NT2/D1 (cell line): Measurements from ENCODE around the gene GSTM5.
"Not testable (repeated sequence)": the region's sequence is repeated elsewhere in the genome, so short reads cannot be mapped to it uniquely, and the experiment has no call there.

ENCODE experiments used
- DNase-seq: peaks from one replicate; pipeline ENCODE4 v3.0.0-alpha.2; 2011; ENCODE audit warnings: low read depth, low spot score
- H3K27me3 ChIP-seq: 2 replicates; pipeline ENCODE4 v1.6.0; 2011; ENCODE audit warnings: mild to moderate bottlenecking; ENCODE audit not compliant: insufficient read length, insufficient read depth
- H3K36me3 ChIP-seq: 2 replicates; pipeline ENCODE4 v1.6.1; 2011; ENCODE audit warnings: mild to moderate bottlenecking, low read length, mixed read lengths; ENCODE audit not compliant: insufficient read depth, insufficient read length
- H3K4me1 ChIP-seq: 2 replicates; pipeline ENCODE4 v1.5.1; 2011; ENCODE audit not compliant: insufficient read depth, insufficient read length
- H3K4me3 ChIP-seq: 2 replicates; pipeline ENCODE4 v1.5.1; 2011; ENCODE audit warnings: low read depth; ENCODE audit not compliant: insufficient read length
- H3K9ac ChIP-seq: 2 replicates; pipeline ENCODE4 v1.6.0; 2011; ENCODE audit warnings: low read depth; ENCODE audit not compliant: insufficient read length
- H3K9me3 ChIP-seq: 2 replicates; pipeline ENCODE4 v1.5.1; 2011; ENCODE audit warnings: mild to moderate bottlenecking, low read length; ENCODE audit not compliant: insufficient read depth
- SUZ12 ChIP-seq: IDR thresholded peaks from 2 replicates; pipeline ENCODE4 v1.6.1; 2011; ENCODE audit not compliant: insufficient read length, insufficient read depth; ENCODE audit errors: extremely low read depth
- YY1 ChIP-seq: IDR thresholded peaks from 2 replicates; pipeline ENCODE4 v1.6.1; 2011; ENCODE audit not compliant: insufficient read length, insufficient read depth
- ZNF274 ChIP-seq: IDR thresholded peaks from 2 replicates; pipeline ENCODE4 v1.6.1; 2011; ENCODE audit warnings: mild to moderate bottlenecking, low read depth, low read length

The GSTM5 gene

DNA sequence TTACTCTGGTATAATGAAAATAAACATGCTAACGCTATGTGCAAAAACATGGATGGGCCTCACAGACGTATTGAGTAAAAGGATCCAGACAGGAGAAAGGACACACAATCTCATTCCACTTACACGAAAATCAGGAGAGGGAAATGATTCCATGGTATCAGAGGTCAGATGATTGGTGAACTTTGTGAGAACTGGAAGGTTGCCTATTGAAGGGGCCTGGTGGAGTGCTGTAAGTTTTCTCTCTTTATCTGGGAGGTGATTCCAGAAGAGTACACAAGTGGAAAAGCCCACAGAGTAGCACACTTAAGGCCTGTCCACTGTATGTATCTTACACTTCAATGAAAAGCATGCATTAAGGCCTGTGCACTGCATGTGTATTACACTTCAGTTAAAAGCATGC, 34.6 kb upstream of the GSTM5 start:
- Histone ChIP-seq H3K27me3 (no peaks in the 10 kb centered on the region), H3K4me1 (no peaks in the 10 kb centered on the region), H3K9ac (no peak overlapping the region), H3K4me3 (no peak overlapping the region), H3K9me3 (no peaks in the 10 kb centered on the region), H3K36me3 (no peaks in the 10 kb centered on the region)
- TF ChIP-seq ZNF274 (no peak), SUZ12 (no peak), YY1 (no peak)
- no peak for DNase-seq

DNA sequence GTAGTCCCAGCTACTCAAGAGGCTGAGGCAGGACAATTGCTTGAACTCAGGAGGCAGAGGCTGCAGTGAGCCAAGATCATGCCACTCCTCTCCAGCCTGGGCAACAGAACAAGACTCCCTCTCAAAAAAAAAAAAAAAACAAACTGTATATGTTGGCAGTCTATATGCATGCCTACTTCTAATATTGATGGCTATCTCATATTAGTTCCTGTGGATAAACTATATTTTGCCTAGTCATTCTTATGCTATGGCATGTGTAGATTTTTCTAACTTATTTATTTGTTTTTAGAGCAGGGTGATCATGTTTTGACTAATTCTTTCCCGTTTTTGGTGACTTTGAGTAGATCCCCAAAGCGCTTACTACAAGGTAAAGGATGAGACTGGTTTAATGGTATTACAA, 33.4 kb upstream of the GSTM5 start:
- not testable (repeated sequence) for H3K36me3 ChIP-seq, H3K9me3 ChIP-seq, H3K27me3 ChIP-seq, DNase-seq, H3K4me1 ChIP-seq, H3K4me3 ChIP-seq, H3K9ac ChIP-seq

DNA sequence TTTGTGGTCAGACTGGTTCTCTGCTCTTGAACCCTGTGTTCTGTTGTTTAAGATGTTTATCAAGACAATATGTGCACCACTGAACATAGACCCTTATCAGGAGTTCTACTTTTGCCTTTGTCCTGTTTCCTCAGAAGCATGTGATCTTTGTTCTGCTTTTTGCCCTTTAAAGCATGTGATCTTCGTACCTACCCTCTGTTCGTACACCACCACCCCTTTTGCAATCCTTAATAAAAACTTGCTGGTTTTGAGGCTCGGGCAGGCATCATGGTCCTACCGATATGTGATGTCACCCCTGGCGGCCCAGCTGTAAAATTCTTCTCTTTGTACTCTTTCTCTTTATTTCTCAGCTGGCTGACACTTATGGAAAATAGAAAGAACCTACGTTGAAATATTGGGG, 27.3 kb upstream of the GSTM5 start:
- not testable (repeated sequence) for DNase-seq, H3K36me3 ChIP-seq, H3K4me3 ChIP-seq, H3K27me3 ChIP-seq, H3K9me3 ChIP-seq, H3K4me1 ChIP-seq, H3K9ac ChIP-seq

DNA sequence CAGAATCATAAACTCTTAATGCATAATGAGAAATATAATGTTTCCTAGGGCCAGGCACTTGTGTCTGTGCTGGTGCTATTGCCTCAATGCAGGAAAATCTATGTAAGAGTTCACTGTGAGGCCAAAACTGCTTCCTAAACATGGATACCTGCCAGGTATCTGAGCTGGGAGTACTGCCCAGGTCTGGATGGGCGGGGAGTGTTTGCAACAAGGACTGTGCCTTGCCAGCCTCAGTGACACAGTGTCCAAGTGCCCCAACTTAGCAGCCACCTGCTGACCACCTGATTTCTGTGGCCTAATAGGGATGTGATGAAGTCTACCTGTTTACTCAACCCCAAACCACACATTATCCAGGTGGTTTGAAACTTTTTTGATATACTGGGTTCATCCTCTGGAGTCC, 26.7 kb upstream of the GSTM5 start:
- H3K9ac ChIP-seq, H3K27me3 ChIP-seq, H3K9me3 ChIP-seq, H3K4me3 ChIP-seq, H3K4me1 ChIP-seq, DNase-seq: not testable (repeated sequence)
- peaks cover 12% of the 10 kb centered on the region for H3K36me3 ChIP-seq

DNA sequence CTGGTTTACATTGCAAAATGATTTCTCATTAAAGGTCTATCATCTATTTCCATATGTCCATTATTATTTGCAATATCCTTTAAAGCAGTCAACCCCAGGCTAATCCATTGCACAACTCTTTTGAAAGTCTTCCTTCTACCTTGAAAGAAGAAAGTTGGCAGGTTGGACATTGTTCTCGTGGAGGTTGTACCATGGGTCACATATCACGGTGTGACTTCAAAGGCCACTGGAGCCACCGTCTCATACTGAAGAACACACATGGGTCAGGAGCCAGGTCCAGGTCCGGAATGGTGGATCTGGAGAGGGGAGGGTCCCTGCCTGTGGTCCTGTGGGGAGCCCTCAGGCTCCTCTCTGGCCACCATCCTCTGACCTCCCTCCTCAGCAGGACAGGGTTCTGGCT, 26.2 kb upstream of the GSTM5 start:
- not testable (repeated sequence) for H3K4me3 ChIP-seq, H3K9ac ChIP-seq, H3K9me3 ChIP-seq, DNase-seq, H3K27me3 ChIP-seq, H3K4me1 ChIP-seq
- peaks cover 15% of the 10 kb centered on the region for H3K36me3 ChIP-seq

DNA sequence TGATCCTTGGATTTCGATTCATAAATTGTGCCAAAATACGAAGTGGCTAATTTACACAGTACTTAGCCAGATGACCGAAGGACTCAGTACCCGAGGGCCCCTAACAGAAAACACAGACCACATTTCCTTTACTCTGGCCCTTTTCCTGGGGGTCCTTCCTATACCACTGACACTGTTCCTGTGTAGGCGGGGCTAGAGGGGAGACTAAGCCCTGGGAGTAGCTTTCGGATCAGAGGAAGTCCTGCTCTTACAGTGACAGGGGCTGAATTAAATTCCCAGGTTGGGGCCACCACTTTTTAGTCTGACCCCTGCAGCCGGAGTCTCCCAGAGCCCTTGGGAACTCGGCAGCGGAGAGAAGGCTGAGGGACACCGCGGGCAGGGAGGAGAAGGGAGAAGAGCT, 24.9 kb upstream of the GSTM5 start:
- H3K4me3 ChIP-seq, result peak overlapping the region; percentile 31
- H3K4me1 ChIP-seq, H3K9me3 ChIP-seq, DNase-seq, H3K27me3 ChIP-seq: not testable (repeated sequence)
- H3K9ac ChIP-seq, result peak overlapping the region; percentile 85
- H3K36me3 ChIP-seq, result peaks cover 20% of the 10 kb centered on the region

DNA sequence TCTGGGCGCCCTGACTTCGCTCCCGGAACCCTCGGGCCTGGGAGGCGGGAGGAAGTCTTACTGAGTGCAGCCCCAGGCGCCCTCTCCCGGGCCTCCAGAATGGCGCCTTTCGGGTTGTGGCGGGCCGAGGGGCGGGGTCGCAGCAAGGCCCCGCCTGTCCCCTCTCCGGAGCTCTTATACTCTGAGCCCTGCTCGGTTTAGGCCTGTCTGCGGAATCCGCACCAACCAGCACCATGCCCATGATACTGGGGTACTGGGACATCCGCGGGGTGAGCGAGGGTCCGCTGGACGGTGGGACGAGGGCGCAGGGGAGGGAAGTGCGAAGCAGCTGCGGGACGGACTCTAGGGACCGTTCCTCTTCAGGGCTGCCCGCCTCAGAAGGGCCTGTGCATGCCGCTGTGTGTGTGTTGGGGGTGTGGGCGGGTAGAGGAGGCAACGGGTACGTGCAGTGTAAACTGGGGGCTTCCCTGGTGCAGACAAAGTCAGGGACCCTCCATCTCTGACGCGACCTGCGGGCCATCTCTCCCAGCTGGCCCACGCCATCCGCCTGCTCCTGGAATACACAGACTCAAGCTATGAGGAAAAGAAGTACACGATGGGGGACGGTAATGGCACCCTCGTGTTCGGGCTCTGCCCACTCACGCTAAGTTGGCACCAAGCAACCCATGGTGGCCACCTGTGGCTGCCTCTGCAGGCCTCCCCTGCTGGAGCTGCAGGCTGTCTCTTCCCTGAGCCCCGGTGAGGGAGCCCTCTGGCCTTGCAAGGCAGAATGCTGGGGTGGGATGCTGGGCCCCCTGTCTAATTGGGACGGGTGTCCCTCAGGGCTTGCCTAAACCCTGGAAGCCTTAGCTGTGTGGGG, 24.2 kb upstream of the GSTM5 start, which contains the start of gene GSTM1:
GSTM1 (plus strand) TSS at position 177 of the 859 bp plus-strand sequence; CDS start at position 234, 57 bp downstream.
- TF ChIP-seq SUZ12 (no peak), YY1 (no peak), ZNF274 (no peak)
- DNase-seq, result peak; percentile 52
- Histone ChIP-seq H3K27me3 (no peaks in the 10 kb centered on the region), H3K4me1 (no peaks in the 10 kb centered on the region), H3K9ac (peak within 1 kb of the TSS; percentile 89), H3K36me3 (peaks cover 20% of the 10 kb centered on the region), H3K9me3 (no peaks in the 10 kb centered on the region), H3K4me3 (peak within 1 kb of the TSS; percentile 73)

DNA sequence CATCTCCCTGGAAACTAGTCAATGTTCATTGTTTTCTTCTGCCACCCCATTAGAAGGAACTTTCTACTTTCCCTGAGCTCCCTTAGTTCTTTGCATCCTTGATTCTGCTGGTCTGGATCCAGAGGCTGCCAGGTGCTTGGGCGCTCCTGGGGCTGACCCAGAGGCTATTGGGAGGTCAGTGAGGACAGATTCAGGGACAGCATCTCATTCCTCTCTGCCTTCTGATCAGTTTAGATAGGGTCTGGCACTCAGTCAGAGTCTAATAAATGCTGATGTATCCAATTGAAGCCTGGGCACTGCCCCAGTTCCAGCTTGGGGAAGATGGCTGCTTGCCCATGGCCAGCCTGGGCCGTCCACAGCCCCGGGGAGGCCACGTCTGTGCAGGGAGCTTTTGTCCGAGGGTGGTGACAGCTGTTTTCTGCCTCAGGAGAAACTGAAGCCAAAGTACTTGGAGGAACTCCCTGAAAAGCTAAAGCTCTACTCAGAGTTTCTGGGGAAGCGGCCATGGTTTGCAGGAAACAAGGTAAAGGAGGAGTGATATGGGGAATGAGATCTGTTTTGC, 22.1 kb upstream of the GSTM5 start:
- TF ChIP-seq YY1, result no peak
- TF ChIP-seq SUZ12, result no peak
- no peak for TF ChIP-seq ZNF274
- Histone ChIP-seq H3K27me3 (no peaks in the 10 kb centered on the region), H3K9me3 (no peaks in the 10 kb centered on the region), H3K4me3 (no peak overlapping the region), H3K9ac (no peak overlapping the region), H3K36me3 (peaks cover 20% of the 10 kb centered on the region), H3K4me1 (no peaks in the 10 kb centered on the region)
- no peak for DNase-seq
